Fibroblast of lung (primary cell): ENCODE results near the gene APCS. TPM values are rescaled to one million over a fixed set of nuclear protein-coding genes. Genes with fewer than 3 reads are reported as not detected.

Experiments
- DNase-seq, 2 donors: peaks; one replicate each; pipeline versions ENCODE4 v3.0.0 to v3.0.0-alpha.2; 2010; ENCODE audit warnings: low read depth in 2 of 2
- H2AFZ ChIP-seq: 2 replicates; pipeline ENCODE4 v1.5.1; 2012; ENCODE audit warnings: low read length, control low read depth, inconsistent platforms
- H3K27ac ChIP-seq: 2 replicates; pipeline ENCODE4 v1.5.1; 2011; ENCODE audit warnings: low read length, control low read depth; ENCODE audit not compliant: insufficient read depth
- H3K27me3 ChIP-seq: 2 replicates; pipeline ENCODE4 v1.5.1; 2011; ENCODE audit warnings: mild to moderate bottlenecking, low read length; ENCODE audit not compliant: control insufficient read depth, insufficient read depth
- H3K36me3 ChIP-seq: 2 replicates; pipeline ENCODE4 v1.5.1; 2011; ENCODE audit warnings: low read length; ENCODE audit not compliant: control insufficient read depth, insufficient read depth
- H3K4me1 ChIP-seq: 2 replicates; pipeline ENCODE4 v1.5.1; 2011; ENCODE audit warnings: low read length; ENCODE audit not compliant: control insufficient read depth, insufficient read depth; ENCODE audit errors: extremely low read depth
- H3K4me2 ChIP-seq: 2 replicates; pipeline ENCODE4 v1.5.1; 2011; ENCODE audit warnings: low read length, control low read depth; ENCODE audit not compliant: insufficient read depth; ENCODE audit errors: extremely low read depth
- H3K4me3 ChIP-seq, 4 experiments: fragments of 200-600 bp in 1 of 4; sonication (generic) in 1 of 4; replicated peaks in 1 of 4; 2 replicates each; pipeline ENCODE4 v1.5.1; 2011 to 2016; ENCODE audit warnings: low read length in 4 of 4, low read depth in 3 of 4, mild to moderate bottlenecking in 3 of 4, control low read depth in 2 of 4, inconsistent platforms in 1 of 4, mixed read lengths in 1 of 4; ENCODE audit not compliant: insufficient read depth in 1 of 4; ENCODE audit errors: control extremely low read depth in 1 of 4
- H3K79me2 ChIP-seq: 2 replicates; pipeline ENCODE4 v1.5.1; 2012; ENCODE audit warnings: mild to moderate bottlenecking, low read length, inconsistent platforms; ENCODE audit not compliant: control insufficient read depth, insufficient read depth
- H3K9ac ChIP-seq: 2 replicates; pipeline ENCODE4 v1.5.1; 2011; ENCODE audit warnings: mild to moderate bottlenecking, low read length, control low read depth; ENCODE audit not compliant: insufficient read depth
- H3K9me3 ChIP-seq: 2 replicates; pipeline ENCODE4 v1.5.1; 2012; ENCODE audit warnings: low read depth, low read length; ENCODE audit not compliant: control insufficient read depth, insufficient read depth
- H4K20me1 ChIP-seq: 2 replicates; pipeline ENCODE4 v1.5.1; 2011; ENCODE audit warnings: low read length; ENCODE audit not compliant: control insufficient read depth, insufficient read depth; ENCODE audit errors: extremely low read depth
- CTCF ChIP-seq, 2 donors: IDR thresholded peaks in 1 of 2; conservative IDR thresholded peaks in 1 of 2; 1 replicate in 1 of 2; 2 replicates in 1 of 2; pipeline ENCODE4 v1.5.1; 2011 to 2012; ENCODE audit warnings: low read length in 2 of 2, control low read depth in 1 of 2, inconsistent platforms in 1 of 2, low read depth in 1 of 2, mild to moderate bottlenecking in 1 of 2
- EZH2 ChIP-seq: IDR thresholded peaks from 2 replicates; pipeline ENCODE4 v1.5.1; 2012; ENCODE audit warnings: low read length, control low read depth, mild to moderate bottlenecking; ENCODE audit errors: missing control alignments
- polyA plus RNA-seq, 2 donors: library from polyadenylated mRNA; depleted of rRNA in 1 of 2; stranded (reverse) in 1 of 2; unstranded in 1 of 2; fragments of >200 nt; gene quantifications; 2 replicates each; pipeline ENCODE4 v1.2.1, GENCODE V29; 2011 to 2012; ENCODE audit warnings: missing spikeins in 1 of 2
- total RNA-seq: library from RNA; depleted of rRNA; stranded (reverse); fragments of >200 nt; gene quantifications from 2 replicates; pipeline ENCODE4 v1.2.1, GENCODE V29; 2014

Gene APCS
- total and polyA plus RNA-seq, 2 donors (not counting 1 experiment from before 2014, with no cell fraction given): not detected

DNA sequence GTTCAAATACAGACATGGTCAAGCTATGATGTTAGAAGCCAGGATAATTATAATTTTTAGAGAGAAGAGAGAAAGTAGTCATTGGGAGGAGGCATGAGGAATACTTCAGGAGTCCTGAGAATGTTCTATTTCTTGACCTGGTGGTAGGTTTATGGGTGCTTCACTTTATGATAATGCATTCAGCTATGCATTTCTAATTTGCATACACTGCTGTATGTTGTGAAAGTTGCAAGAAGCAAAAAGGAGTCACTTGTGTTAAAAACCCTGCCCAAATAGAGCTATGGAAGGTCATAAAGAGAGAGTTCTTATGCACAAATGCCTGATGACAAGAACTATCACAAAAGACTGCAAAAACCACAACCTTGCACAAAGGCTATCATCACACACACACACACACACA lies 45.3 kb downstream of the APCS start:
- H3K9ac ChIP-seq: no peak overlapping the region
- no peaks in the 10 kb centered on the region for H3K4me1 ChIP-seq
- H3K79me2 ChIP-seq: no peaks in the 10 kb centered on the region
- no peak overlapping the region for H3K27ac ChIP-seq
- H4K20me1 ChIP-seq: no peaks in the 10 kb centered on the region
- H3K4me2 ChIP-seq: no peak overlapping the region
- H2AFZ ChIP-seq: no peak overlapping the region
- H3K27me3 ChIP-seq: no peaks in the 10 kb centered on the region
- H3K4me3 ChIP-seq: no peak overlapping the region
- H3K36me3 ChIP-seq: no peaks in the 10 kb centered on the region
- no peaks in the 10 kb centered on the region for H3K9me3 ChIP-seq
- DNase-seq: no peak
- TF ChIP-seq CTCF (conservative IDR thresholded peaks at IDR 0.05 in 1 of 2, IDR thresholded peaks at IDR 0.05 in 1 of 2; ENCODE audit: low read depth in 1 of 2, low read length in 2 of 2) (no peak), EZH2 (no peak)

Other genes starting within 250 kb of the APCS start
- not detected in 2 replicates for gene OR10J4, start 155.6 kb upstream of the APCS start, total RNA-seq
- not detected in 2 replicates for gene OR10J4, start 155.6 kb upstream of the APCS start, polyA plus RNA-seq
- not detected in 2 replicates for gene OR10J1, start 148.1 kb upstream of the APCS start, total RNA-seq
- gene OR10J1, start 148.1 kb upstream of the APCS start, polyA plus RNA-seq: not detected in 2 replicates
- gene OR10J5, start 51.8 kb upstream of the APCS start, total RNA-seq: not detected in 2 replicates
- not detected in 2 replicates for gene OR10J5, start 51.8 kb upstream of the APCS start, polyA plus RNA-seq
- gene CRP, start 126.8 kb downstream of the APCS start, total RNA-seq: not detected in 2 replicates
- not detected in 2 replicates for gene CRP, start 126.8 kb downstream of the APCS start, polyA plus RNA-seq
- 11.6 and 21.6 TPM in 2 replicates for gene DUSP23, start 193.1 kb downstream of the APCS start, total RNA-seq
- gene DUSP23, start 193.1 kb downstream of the APCS start, polyA plus RNA-seq: 4.7 and 7.5 TPM in 2 replicates
- not detected in 2 replicates for gene FCRL6, start 214.5 kb downstream of the APCS start, total RNA-seq
- gene FCRL6, start 214.5 kb downstream of the APCS start, polyA plus RNA-seq: not detected in 2 replicates
- gene SLAMF8, start 239.0 kb downstream of the APCS start, total RNA-seq: under 0.01 TPM in 1 of 2 replicates, not detected in the other
- 0.02 TPM in 1 of 2 replicates, not detected in the other for gene SLAMF8, start 239.0 kb downstream of the APCS start, polyA plus RNA-seq